Left ventricle myocardium inferior (tissue), 1 donor: ENCODE results near the gene ZFAND6. TPM values are rescaled to one million over a fixed set of nuclear protein-coding genes. Genes with fewer than 3 reads are reported as not detected.
A peak's percentile ranks its signal among the peaks of the same experiment; 100 is the strongest.

Experiments
- DNase-seq: peaks from one replicate; pipeline ENCODE4 v3.0.0-alpha.2; 2020
- H3K27ac ChIP-seq: fragments of 200-600 bp; replicated peaks from 2 replicates; pipeline ENCODE4 v1.8.0; 2021
- H3K27me3 ChIP-seq: fragments of 200-600 bp; 2 replicates; pipeline ENCODE4 v1.8.0; 2021; ENCODE audit warnings: low read depth
- H3K36me3 ChIP-seq: fragments of 200-600 bp; 2 replicates; pipeline ENCODE4 v1.8.0; 2021
- H3K4me1 ChIP-seq: fragments of 200-600 bp; 2 replicates; pipeline ENCODE4 v1.8.0; 2021
- H3K4me3 ChIP-seq: fragments of 200-600 bp; 2 replicates; pipeline ENCODE4 v1.8.0; 2021; ENCODE audit warnings: mild to moderate bottlenecking, moderate library complexity
- H3K9me3 ChIP-seq: fragments of 200-600 bp; replicated peaks from 2 replicates; pipeline ENCODE4 v1.8.0; 2021
- intact Hi-C: fragments of 100-400 bp; cut with micrococcal nuclease; formaldehyde crosslinking; loops from one replicate; pipeline ENCODE4 v1.11.0; 2022
- total RNA-seq: library from RNA; stranded (reverse); fragmentation: NEBNext Ultra II Directional; extraction: Animal tissue kit (Norgen Biotek cat#: 25700); gene quantifications from one replicate; pipeline ENCODE4 v1.2.1, GENCODE V29; 2021
- TF ChIP-seq, protein P1 (sequence below): fragments of 200-600 bp; IDR thresholded peaks from 2 replicates; pipeline ENCODE4 v1.8.0; 2021; ENCODE audit warnings: antibody characterized with exemption, mild to moderate bottlenecking, borderline replicate concordance
- donor health status: DM: no; HTN: yes; CAD: no; lungs with severe emphysema.

Gene ZFAND6
- total RNA-seq, 1 donor from 2014 or later, result 75.0 TPM

DNA sequence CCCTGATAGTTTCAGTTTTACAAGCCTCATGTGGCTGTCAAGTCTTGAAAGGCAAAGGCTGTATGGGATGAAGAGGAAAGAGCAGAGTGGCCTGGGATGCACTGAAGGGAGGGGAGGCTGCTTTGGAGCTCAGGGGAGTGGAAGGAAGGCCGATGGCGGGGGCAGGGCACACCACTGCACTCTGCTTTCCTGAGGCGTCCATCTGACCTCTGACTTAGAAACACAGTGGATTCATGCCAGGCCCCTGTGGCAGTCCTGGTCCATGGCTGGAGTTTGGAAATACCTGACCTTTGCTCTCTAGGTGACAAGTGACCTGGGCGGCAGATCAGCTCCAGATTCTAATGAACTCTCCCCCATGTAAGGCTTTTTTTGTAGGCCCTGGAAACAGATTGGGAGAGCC lies 112.3 kb downstream of the ZFAND6 start:
- H3K9me3 ChIP-seq, result no peaks in the 10 kb centered on the region
- intact Hi-C loops, result no loop called here
- TF ChIP-seq, protein P1, sequence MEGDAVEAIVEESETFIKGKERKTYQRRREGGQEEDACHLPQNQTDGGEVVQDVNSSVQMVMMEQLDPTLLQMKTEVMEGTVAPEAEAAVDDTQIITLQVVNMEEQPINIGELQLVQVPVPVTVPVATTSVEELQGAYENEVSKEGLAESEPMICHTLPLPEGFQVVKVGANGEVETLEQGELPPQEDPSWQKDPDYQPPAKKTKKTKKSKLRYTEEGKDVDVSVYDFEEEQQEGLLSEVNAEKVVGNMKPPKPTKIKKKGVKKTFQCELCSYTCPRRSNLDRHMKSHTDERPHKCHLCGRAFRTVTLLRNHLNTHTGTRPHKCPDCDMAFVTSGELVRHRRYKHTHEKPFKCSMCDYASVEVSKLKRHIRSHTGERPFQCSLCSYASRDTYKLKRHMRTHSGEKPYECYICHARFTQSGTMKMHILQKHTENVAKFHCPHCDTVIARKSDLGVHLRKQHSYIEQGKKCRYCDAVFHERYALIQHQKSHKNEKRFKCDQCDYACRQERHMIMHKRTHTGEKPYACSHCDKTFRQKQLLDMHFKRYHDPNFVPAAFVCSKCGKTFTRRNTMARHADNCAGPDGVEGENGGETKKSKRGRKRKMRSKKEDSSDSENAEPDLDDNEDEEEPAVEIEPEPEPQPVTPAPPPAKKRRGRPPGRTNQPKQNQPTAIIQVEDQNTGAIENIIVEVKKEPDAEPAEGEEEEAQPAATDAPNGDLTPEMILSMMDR, result no peak
- H3K4me1 ChIP-seq, result peaks cover 17% of the 10 kb centered on the region
- H3K27me3 ChIP-seq, result no peaks in the 10 kb centered on the region
- no peak for DNase-seq
- peaks cover 7% of the 10 kb centered on the region for H3K36me3 ChIP-seq
- H3K4me3 ChIP-seq, result no peak overlapping the region
- no peak overlapping the region for H3K27ac ChIP-seq

DNA sequence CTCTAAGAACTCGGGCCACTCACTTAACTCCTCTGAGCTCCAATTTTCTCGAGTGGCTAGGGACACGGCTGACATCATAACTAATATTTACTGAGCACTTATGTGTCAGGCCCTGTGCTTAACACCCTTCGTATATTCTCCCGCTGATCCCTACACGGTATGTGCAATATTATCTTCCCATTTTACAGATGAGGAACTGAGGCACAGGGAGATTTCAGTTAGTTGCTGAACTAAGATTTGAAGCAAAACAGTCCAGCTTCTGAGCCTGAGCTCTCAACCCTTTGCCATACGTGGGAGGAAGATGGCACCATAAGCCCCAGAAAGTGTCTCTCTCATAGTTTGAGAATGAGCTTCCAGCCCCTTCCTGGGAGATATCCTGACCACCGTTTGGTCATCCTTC lies 112.9 kb downstream of the ZFAND6 start:
- TF ChIP-seq, protein P1, result no peak
- Histone ChIP-seq H3K4me3 (no peak overlapping the region), H3K4me1 (peaks cover 17% of the 10 kb centered on the region), H3K27me3 (no peaks in the 10 kb centered on the region), H3K9me3 (no peaks in the 10 kb centered on the region), H3K27ac (no peak overlapping the region), H3K36me3 (peaks cover 9% of the 10 kb centered on the region)
- intact Hi-C loops, result no loop called here
- no peak for DNase-seq

DNA sequence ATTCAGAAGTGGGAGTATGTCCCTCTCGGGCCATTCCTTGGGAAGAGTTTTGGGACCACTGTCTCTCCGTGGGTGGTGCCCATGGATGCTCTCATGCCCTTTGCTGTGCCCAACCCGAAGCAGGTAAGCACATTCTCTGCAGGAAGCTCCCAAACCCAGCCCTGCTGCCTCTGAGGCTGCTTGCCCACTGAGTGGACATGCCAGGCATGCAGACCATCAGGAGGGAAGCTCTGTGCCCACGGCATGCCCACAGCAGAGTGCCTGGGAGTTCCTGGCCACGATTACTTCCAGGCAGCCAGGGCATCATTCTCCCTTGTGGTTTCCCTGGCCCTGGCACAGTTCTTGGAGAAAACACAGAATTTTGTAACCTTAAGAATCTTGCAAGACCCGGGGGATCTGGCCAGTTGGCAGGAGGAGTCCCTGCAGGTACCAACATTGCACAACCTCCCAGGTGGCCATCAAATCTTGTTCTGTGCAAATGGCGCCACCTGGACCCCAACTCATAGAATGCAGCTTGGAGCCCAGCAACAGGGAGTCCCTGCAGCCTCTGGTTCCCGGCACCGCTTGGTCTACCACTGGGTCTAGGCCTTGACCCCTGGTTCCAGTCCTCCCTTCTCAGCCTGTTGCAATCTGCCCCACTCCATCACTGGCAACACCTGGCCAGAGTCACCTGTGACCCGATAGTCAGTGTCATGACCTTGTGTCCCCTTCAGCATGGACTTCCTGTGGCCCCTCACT lies 113.7 kb downstream of the ZFAND6 start:
- H3K4me3 ChIP-seq, result no peak overlapping the region
- peak; percentile 51 for DNase-seq
- peaks cover 17% of the 10 kb centered on the region for H3K4me1 ChIP-seq
- no peak overlapping the region for H3K27ac ChIP-seq
- TF ChIP-seq, protein P1, result peak; percentile 75
- no peaks in the 10 kb centered on the region for H3K9me3 ChIP-seq
- peaks cover 16% of the 10 kb centered on the region for H3K36me3 ChIP-seq
- intact Hi-C loops, result no loop called here
- no peaks in the 10 kb centered on the region for H3K27me3 ChIP-seq

DNA sequence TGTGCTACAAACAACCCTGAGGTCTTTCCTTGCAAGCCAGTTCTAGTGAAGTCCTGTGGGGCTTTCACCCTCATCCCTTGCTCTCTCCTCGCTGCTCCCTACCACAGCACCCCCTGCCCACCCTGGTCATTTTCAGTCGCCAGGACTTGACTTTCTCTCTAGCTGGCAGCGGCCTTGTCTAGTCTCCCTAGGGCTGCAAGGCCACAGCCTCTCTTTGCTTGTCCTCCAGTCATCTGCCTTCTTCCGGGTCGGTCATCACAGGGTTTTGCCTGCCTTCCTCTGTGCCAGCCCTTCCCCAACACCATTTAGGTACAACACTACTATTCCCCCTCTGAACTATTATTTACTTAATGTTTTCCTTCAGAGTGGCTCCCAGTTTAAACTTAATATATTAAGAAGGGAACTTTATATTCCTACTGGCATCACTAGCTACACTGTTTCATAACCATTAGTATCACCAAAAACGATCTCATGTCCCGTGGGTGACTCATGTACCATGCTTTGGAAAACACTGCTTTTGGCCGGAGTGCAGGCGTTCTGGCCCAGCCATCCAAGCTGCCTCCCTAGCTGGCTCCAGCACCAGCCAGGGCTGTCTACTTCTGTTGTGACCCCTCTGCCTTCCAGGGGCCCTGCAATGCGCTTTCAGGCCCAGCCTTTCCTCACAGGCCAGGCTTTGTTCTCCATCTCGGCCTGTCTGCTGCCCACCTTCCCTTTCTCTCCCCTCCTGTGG lies 114.7 kb downstream of the ZFAND6 start:
- H3K4me3 ChIP-seq, result no peak overlapping the region
- H3K27me3 ChIP-seq, result no peaks in the 10 kb centered on the region
- peaks cover 12% of the 10 kb centered on the region for H3K36me3 ChIP-seq
- H3K4me1 ChIP-seq, result peaks cover 17% of the 10 kb centered on the region
- peak overlapping the region; percentile 58 for H3K27ac ChIP-seq
- no peaks in the 10 kb centered on the region for H3K9me3 ChIP-seq
- no peak for DNase-seq
- intact Hi-C loops, result no loop called here
- TF ChIP-seq, protein P1, result no peak

DNA sequence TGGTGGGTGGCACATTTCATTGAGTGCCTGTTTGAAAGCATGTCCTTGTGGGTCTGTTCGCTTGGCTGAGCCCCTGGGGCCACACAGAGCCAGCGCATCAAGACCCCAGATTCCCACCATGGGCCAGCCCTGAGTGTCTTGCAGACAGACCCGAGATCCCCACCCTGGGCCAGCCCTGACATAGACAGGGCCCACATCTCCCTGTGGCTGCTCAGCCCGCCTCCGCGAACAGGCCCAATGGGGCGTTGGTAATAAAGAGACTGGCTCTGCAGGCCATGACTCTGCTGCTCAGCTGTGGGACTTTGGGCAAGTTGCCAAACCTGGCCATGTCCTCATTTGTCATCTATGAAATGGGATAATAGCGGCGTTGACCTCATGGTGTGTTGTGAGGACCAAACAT lies 116.0 kb downstream of the ZFAND6 start:
- no peaks in the 10 kb centered on the region for H3K27me3 ChIP-seq
- intact Hi-C loops, result no loop called here
- H3K4me1 ChIP-seq, result peaks cover 17% of the 10 kb centered on the region
- TF ChIP-seq, protein P1, result no peak
- no peak for DNase-seq
- H3K9me3 ChIP-seq, result no peaks in the 10 kb centered on the region
- no peak overlapping the region for H3K4me3 ChIP-seq
- H3K36me3 ChIP-seq, result peaks cover 18% of the 10 kb centered on the region
- H3K27ac ChIP-seq, result no peak overlapping the region
